Prostate gland (tissue), 2 donors: ENCODE data around the gene CSMD2.

ENCODE experiments used
- CTCF ChIP-seq, 4 experiments: fragments of 200-600 bp in 2 of 4; fragments of 450-650 bp in 2 of 4; sonication (generic) in 2 of 4; IDR thresholded peaks; 1 replicate in 3 of 4; 2 replicates in 1 of 4; pipeline ENCODE4 v1.5.1; 2016 to 2019; ENCODE audit warnings: antibody characterized with exemption in 4 of 4, mild to moderate bottlenecking in 2 of 4, moderate library complexity in 2 of 4
- POLR2A ChIP-seq: fragments of 450-650 bp; IDR thresholded peaks from one replicate; pipeline ENCODE4 v1.6.1; 2016; ENCODE audit warnings: antibody characterized with exemption, mild to moderate bottlenecking
- POLR2AphosphoS5 ChIP-seq: sonication (generic); formaldehyde crosslinking; IDR thresholded peaks from one replicate; pipeline ENCODE4 v1.6.1; 2017; ENCODE audit warnings: antibody characterized with exemption

GRCh38 chr1:33503506-33503905, 661.5 kb downstream of the CSMD2 start:
- TF ChIP-seq POLR2A (no peak), CTCF (IDR thresholded peaks at IDR 0.05) (no peak), POLR2AphosphoS5 (no peak)
